ENCODE data around the gene CHRD.

GRCh38 chr3:184378651-184379357, 1.1 kb upstream of the CHRD start:
- no peak for TF ChIP-seq CTCF (IDR thresholded peaks at IDR 0.05)
- TF ChIP-seq POLR2AphosphoS5 (IDR thresholded peaks at IDR 0.05) = no peak

All from stomach (tissue), 4 donors.